ENCODE measurements around the gene TANC1.

TANC1 gene

GRCh38 chr2:159187106-159187505 is 218.7 kb downstream of the TANC1 start:
- no peak overlapping the region for H3K4me3 ChIP-seq (ENCODE audit: low read depth, low read length)
- no peak for DNase-seq (ENCODE audit: low read depth)
- TF ChIP-seq CTCF (IDR thresholded peaks at IDR 0.05; ENCODE audit: low read depth, low read length, missing control alignments): no peak

GRCh38 chr2:159188449-159188848 is 220.0 kb downstream of the TANC1 start:
- DNase-seq (ENCODE audit: low read depth): no peak
- no peak for TF ChIP-seq CTCF (IDR thresholded peaks at IDR 0.05; ENCODE audit: low read depth, low read length, missing control alignments)
- no peak overlapping the region for H3K4me3 ChIP-seq (ENCODE audit: low read depth, low read length)

- H3K4me3 ChIP-seq (ENCODE audit: low read depth, low read length): no peak overlapping the region
- no peak for TF ChIP-seq CTCF (IDR thresholded peaks at IDR 0.05; ENCODE audit: low read depth, low read length, missing control alignments)
- no peak for DNase-seq (ENCODE audit: low read depth)
Observed at GRCh38 chr2:159192371-159192918, 224.0 kb downstream of the TANC1 start.

- no peak overlapping the region for H3K4me3 ChIP-seq (ENCODE audit: low read depth, low read length)
- no peak for DNase-seq (ENCODE audit: low read depth)
- TF ChIP-seq CTCF (IDR thresholded peaks at IDR 0.05; ENCODE audit: low read depth, low read length, missing control alignments): no peak
Observed at GRCh38 chr2:159193791-159194190, 225.4 kb downstream of the TANC1 start.

GRCh38 chr2:159194241-159194640 is 225.8 kb downstream of the TANC1 start:
- H3K4me3 ChIP-seq (ENCODE audit: low read depth, low read length): no peak overlapping the region
- TF ChIP-seq CTCF (IDR thresholded peaks at IDR 0.05; ENCODE audit: low read depth, low read length, missing control alignments): no peak
- DNase-seq (ENCODE audit: low read depth): no peak

- TF ChIP-seq CTCF (IDR thresholded peaks at IDR 0.05; ENCODE audit: low read depth, low read length, missing control alignments): no peak
- H3K4me3 ChIP-seq (ENCODE audit: low read depth, low read length): no peak overlapping the region
- no peak for DNase-seq (ENCODE audit: low read depth)
Observed at GRCh38 chr2:159195697-159196096, 227.3 kb downstream of the TANC1 start.

GRCh38 chr2:159196393-159196925 is 228.0 kb downstream of the TANC1 start:
- TF ChIP-seq CTCF (IDR thresholded peaks at IDR 0.05; ENCODE audit: low read depth, low read length, missing control alignments): no peak
- no peak for DNase-seq (ENCODE audit: low read depth)
- H3K4me3 ChIP-seq (ENCODE audit: low read depth, low read length): no peak overlapping the region

Data from GM12864 (cell line).